Measurements from ENCODE around the gene WDR77. TPM values are rescaled to one million over a fixed set of nuclear protein-coding genes. Genes with fewer than 3 reads are reported as not detected.

WDR77 gene
- total RNA-seq, 6 experiments from 2014 or later: 42.5 to 53.7 (median 47.7) TPM

GRCh38 chr1:111399792-111400610 is 49.1 kb downstream of the WDR77 start:
- Mint-ChIP-seq H3K4me3 (peak overlapping the region; percentile 8; the same call in 1 of the 2 replicates), H3K4me1 (ENCODE audit: low read depth) (peaks cover 5% of the 10 kb centered on the region; the same call in 1 of the 2 replicates), H3K9me3 (no peaks in the 10 kb centered on the region), H3K36me3 (ENCODE audit: low read depth) (no peaks in the 10 kb centered on the region), H3K27ac (no peak overlapping the region), H3K27me3 (ENCODE audit: insufficient read depth) (peaks cover 25% of the 10 kb centered on the region)
- DNase-seq: peak; percentile 31
- TF ChIP-seq CTCF (IDR thresholded peaks at IDR 0.05): peak; percentile 87

- no peak overlapping the region for H3K4me3 Mint-ChIP-seq
- H3K27me3 Mint-ChIP-seq (ENCODE audit: insufficient read depth): peaks cover 21% of the 10 kb centered on the region
- DNase-seq: no peak
- no peaks in the 10 kb centered on the region for H3K4me1 Mint-ChIP-seq (ENCODE audit: low read depth)
- TF ChIP-seq CTCF (IDR thresholded peaks at IDR 0.05): no peak
- H3K9me3 Mint-ChIP-seq: no peaks in the 10 kb centered on the region
- no peaks in the 10 kb centered on the region for H3K36me3 Mint-ChIP-seq (ENCODE audit: low read depth)
- no peak overlapping the region for H3K27ac Mint-ChIP-seq
These were observed 56.6 kb downstream of the WDR77 start for GRCh38 chr1:111392460-111392945.

- H3K27ac Mint-ChIP-seq: no peak overlapping the region
- no peak for DNase-seq
- no peaks in the 10 kb centered on the region for H3K9me3 Mint-ChIP-seq
- H3K4me1 Mint-ChIP-seq (ENCODE audit: low read depth): no peaks in the 10 kb centered on the region
- H3K27me3 Mint-ChIP-seq (ENCODE audit: insufficient read depth): peaks cover 21% of the 10 kb centered on the region
- TF ChIP-seq CTCF (IDR thresholded peaks at IDR 0.05): no peak
- no peak overlapping the region for H3K4me3 Mint-ChIP-seq
- no peaks in the 10 kb centered on the region for H3K36me3 Mint-ChIP-seq (ENCODE audit: low read depth)
These were observed 57.0 kb downstream of the WDR77 start for GRCh38 chr1:111392042-111392441.

Other genes starting within 250 kb of the WDR77 start
- 1 to 10 TPM in 5 of 6 experiments, under 1 TPM in 1; 0.92 to 4.0 (median 3.7) TPM for gene DENND2D, start 248.6 kb downstream of the WDR77 start, total RNA-seq (2021; fragmentation: NEBNext Ultra II Directional; extraction: Animal tissue kit (Norgen Biotek cat#: 25700))
- under 1 TPM in 3 of 6 experiments, not detected in 3; 0.35 to 0.64 (median 0.57) TPM for gene CHI3L2, start 221.5 kb downstream of the WDR77 start, total RNA-seq (2021; fragmentation: NEBNext Ultra II Directional; extraction: Animal tissue kit (Norgen Biotek cat#: 25700))
- gene CHIA, start 158.4 kb downstream of the WDR77 start, total RNA-seq (2021; fragmentation: NEBNext Ultra II Directional; extraction: Animal tissue kit (Norgen Biotek cat#: 25700)): not detected
- under 1 TPM in 5 of 6 experiments, not detected in 1; 0.09 to 0.74 (median 0.14) TPM for gene OVGP1, start 21.5 kb downstream of the WDR77 start, total RNA-seq (2021; fragmentation: NEBNext Ultra II Directional; extraction: Animal tissue kit (Norgen Biotek cat#: 25700))
- 100 to 1,000 TPM; 253 to 293 (median 285) TPM for gene ATP5PB, start 208 bp upstream of the WDR77 start, total RNA-seq (2021; fragmentation: NEBNext Ultra II Directional; extraction: Animal tissue kit (Norgen Biotek cat#: 25700))
- gene C1orf162, start 24.7 kb upstream of the WDR77 start, total RNA-seq (2021; fragmentation: NEBNext Ultra II Directional; extraction: Animal tissue kit (Norgen Biotek cat#: 25700)): under 1 TPM in 2 of 6 experiments, not detected in 4; 0.33 to 0.52 TPM
- gene ADORA3, start 54.4 kb upstream of the WDR77 start, total RNA-seq (2021; fragmentation: NEBNext Ultra II Directional; extraction: Animal tissue kit (Norgen Biotek cat#: 25700)): not detected
- not detected for gene TMIGD3, start 54.4 kb upstream of the WDR77 start, total RNA-seq (2021; fragmentation: NEBNext Ultra II Directional; extraction: Animal tissue kit (Norgen Biotek cat#: 25700))
- 10 to 100 TPM; 75.7 to 82.9 (median 80.3) TPM for gene RAP1A, start 170.5 kb upstream of the WDR77 start, total RNA-seq (2021; fragmentation: NEBNext Ultra II Directional; extraction: Animal tissue kit (Norgen Biotek cat#: 25700))